Measurements from ENCODE around the gene RBM19.

Gene RBM19

DNA sequence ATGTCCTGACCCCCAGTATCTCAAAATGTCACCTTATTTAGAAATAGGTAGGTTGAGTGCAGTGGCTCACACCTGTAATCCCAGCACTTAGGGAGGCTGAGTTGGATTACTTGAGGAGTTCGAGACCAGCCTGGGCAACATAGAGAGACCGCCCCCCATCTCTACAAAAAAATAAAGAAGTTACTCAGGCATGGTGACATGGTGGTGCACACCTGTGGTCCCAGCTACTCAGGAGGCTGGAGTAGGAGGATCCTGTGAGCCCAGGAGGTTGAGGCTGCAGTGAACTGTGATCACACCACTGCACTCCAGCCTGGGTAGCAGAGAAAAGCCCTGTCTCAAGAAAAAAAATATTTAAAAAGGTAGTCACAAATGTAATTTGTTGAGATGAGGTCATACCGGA, 27.9 kb upstream of the RBM19 start:
- TF ChIP-seq POLR2AphosphoS5 (IDR thresholded peaks at IDR 0.05; ENCODE audit: low read depth, low read length) (no peak), TAF1 (IDR thresholded peaks at IDR 0.05; ENCODE audit: borderline replicate concordance, insufficient read depth, low read length) (no peak)

DNA sequence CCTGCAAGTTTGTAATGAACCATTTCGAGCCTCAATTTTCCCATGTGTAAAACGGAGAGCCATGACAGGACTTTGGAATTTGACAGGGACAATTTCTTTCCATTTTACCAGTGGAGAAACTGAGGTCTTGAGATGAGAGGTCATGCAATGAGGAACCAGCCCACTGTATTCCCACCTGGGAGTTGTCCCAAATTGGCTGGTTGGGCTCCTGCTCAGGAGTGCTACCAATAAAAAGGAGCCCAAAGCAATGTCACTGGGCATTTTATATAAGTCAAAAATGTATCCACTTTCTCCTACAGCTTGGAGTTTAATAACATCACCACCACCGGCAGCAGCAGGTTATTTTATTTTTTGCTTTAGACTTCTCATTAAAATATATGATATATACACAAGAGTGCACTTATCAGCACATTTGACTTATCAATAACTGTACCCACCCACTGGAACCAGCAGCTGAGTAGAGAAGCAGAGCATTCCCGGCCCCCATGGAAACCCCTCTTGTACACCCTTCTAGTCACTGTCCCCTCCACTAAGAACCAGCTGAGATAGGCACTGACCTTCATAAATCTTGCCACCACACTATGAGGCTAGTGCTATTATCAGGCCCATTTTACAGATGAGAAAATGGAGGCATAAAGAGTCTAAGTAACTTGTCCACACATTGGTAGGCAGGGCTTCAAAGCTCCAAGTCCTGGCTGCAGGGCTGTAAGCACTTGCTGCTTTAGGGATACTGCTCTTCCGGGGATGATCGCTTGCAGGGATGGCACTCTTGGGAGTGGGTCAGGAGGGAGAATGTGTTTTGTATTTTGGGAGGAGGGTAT, 25.3 kb upstream of the RBM19 start:
- no peak for TF ChIP-seq SIN3A (IDR thresholded peaks at IDR 0.05; ENCODE audit: borderline replicate concordance, insufficient read depth, low read length)
- no peak for TF ChIP-seq REST (IDR thresholded peaks at IDR 0.05; ENCODE audit: insufficient read depth in 1 of 2, low read depth in 2 of 2, low read length in 2 of 2)
- TF ChIP-seq TAF1 (IDR thresholded peaks at IDR 0.05; ENCODE audit: borderline replicate concordance, insufficient read depth, low read length): no peak
- no peak for TF ChIP-seq FOXP2 (optimal IDR thresholded peaks at IDR 0.05; ENCODE audit: borderline replicate concordance, extremely low read depth, extremely low read length, insufficient read depth)
- TF ChIP-seq POLR2AphosphoS5 (IDR thresholded peaks at IDR 0.05; ENCODE audit: low read depth, low read length): no peak

DNA sequence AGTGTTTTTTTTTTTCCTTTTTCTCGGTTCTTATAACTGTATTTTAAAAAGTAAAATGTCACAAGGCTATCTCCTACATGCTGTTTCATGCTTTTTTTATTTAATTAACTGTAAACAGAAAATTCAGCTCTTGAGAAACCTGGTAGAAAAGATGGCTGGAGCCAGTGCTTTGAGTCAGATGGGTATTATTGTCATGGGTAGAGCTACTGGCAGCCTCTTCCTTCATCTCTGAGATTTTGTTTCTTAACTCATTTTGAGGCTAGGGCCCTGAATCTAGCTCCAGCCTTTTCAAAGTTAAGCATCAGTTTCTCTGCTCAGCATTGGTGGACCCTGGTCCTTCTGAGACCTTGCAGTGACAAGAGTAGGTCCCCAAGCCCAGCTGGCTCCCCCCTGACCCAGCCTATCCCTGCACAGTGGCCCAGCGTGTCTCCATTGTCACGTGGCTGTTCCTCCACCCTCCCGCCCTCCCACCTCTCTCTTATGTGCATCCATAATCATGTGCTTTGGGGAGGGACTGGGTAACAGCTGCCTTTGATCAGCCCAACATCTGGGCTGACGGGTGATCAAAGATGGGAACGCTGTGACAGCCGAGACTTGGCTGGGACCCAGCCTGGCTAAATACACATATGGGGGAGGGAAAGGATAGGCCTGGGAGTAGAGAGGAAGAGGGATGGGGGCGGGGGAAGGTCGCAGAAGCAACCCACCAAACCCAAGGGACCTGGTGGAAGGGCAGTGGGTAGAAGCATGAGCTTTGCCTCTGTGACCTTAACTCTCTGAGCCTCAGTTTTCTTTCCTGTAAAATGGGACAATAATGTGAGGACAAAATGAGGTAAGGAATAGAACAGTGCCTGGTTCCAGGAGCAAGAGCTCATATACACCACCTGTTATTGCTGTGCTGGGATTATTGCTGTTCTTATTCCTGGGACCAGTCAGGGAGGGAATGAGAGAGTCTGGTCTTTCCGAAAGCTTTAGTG, 24.4 kb upstream of the RBM19 start:
- TF ChIP-seq FOXP2 (optimal IDR thresholded peaks at IDR 0.05; ENCODE audit: borderline replicate concordance, extremely low read depth, extremely low read length, insufficient read depth): no peak
- no peak for TF ChIP-seq SIN3A (IDR thresholded peaks at IDR 0.05; ENCODE audit: borderline replicate concordance, insufficient read depth, low read length)
- TF ChIP-seq TAF1 (IDR thresholded peaks at IDR 0.05; ENCODE audit: borderline replicate concordance, insufficient read depth, low read length): no peak
- no peak for TF ChIP-seq POLR2AphosphoS5 (IDR thresholded peaks at IDR 0.05; ENCODE audit: low read depth, low read length)
- TF ChIP-seq REST (IDR thresholded peaks at IDR 0.05; ENCODE audit: insufficient read depth in 1 of 2, low read depth in 2 of 2, low read length in 2 of 2): no peak

DNA sequence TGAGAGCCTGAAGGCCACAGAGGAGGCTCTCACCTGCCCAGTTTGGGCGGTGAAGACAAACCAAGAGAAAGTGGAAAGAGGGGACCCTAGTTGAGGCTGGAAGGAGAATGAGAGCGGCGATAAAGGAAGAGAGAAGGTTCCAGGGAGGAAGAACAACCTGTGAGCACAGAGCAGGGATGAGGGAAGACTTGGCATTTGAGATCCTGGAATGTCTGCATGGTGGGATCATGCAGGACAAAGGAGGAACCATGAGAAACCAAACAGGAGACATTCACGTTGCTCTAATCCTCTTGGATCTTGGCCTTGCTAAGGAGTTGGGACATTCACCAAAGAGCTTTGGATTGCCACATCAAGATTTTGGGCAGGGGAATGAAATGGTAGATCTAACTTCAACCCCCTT, 22.9 kb upstream of the RBM19 start:
- TF ChIP-seq SIN3A (IDR thresholded peaks at IDR 0.05; ENCODE audit: borderline replicate concordance, insufficient read depth, low read length) (no peak), REST (IDR thresholded peaks at IDR 0.05; ENCODE audit: insufficient read depth in 1 of 2, low read depth in 2 of 2, low read length in 2 of 2) (no peak), FOXP2 (optimal IDR thresholded peaks at IDR 0.05; ENCODE audit: borderline replicate concordance, extremely low read depth, extremely low read length, insufficient read depth) (no peak), TAF1 (IDR thresholded peaks at IDR 0.05; ENCODE audit: borderline replicate concordance, insufficient read depth, low read length) (no peak), POLR2AphosphoS5 (IDR thresholded peaks at IDR 0.05; ENCODE audit: low read depth, low read length) (no peak)

DNA sequence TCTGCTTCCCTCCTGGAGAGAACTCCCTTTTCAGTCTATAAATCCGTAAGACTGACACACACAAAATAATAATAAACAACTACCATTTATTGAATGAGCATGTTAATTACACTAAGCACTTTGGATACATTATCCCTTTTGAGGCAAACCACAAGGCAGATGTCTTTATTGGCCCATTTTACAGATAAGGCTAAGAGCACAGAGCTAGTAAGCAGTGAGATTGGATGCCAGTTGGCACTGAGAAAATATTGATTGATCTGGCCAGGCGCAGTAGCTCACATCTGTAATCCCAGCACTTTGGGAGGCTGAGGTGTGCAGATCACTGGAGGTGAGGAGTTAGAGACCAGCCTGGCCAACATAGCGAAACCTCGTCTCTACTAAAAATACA, 21.9 kb upstream of the RBM19 start:
- TF ChIP-seq POLR2AphosphoS5 (IDR thresholded peaks at IDR 0.05; ENCODE audit: low read depth, low read length): no peak
- TF ChIP-seq TAF1 (IDR thresholded peaks at IDR 0.05; ENCODE audit: borderline replicate concordance, insufficient read depth, low read length): no peak
- no peak for TF ChIP-seq REST (IDR thresholded peaks at IDR 0.05; ENCODE audit: insufficient read depth in 1 of 2, low read depth in 2 of 2, low read length in 2 of 2)
- TF ChIP-seq FOXP2 (optimal IDR thresholded peaks at IDR 0.05; ENCODE audit: borderline replicate concordance, extremely low read depth, extremely low read length, insufficient read depth): no peak
- no peak for TF ChIP-seq SIN3A (IDR thresholded peaks at IDR 0.05; ENCODE audit: borderline replicate concordance, insufficient read depth, low read length)

All from PFSK-1 (cell line).